GM18868 (cell line): ENCODE results near the gene WDR27.

Experiments
- ATAC-seq: cut with Tn5 transposase; IDR thresholded peaks from one replicate; pipeline ENCODE4 v1.9.1; 2021; ENCODE audit warnings: mild to moderate bottlenecking, moderate library complexity; ENCODE audit not compliant: unreplicated experiment

WDR27 gene

GRCh38 chr6:169641461-169642085 is 60.3 kb downstream of the WDR27 start:
- no peak for ATAC-seq

GRCh38 chr6:169640983-169641382 is 60.8 kb downstream of the WDR27 start:
- ATAC-seq = no peak

- no peak for ATAC-seq
Observed at GRCh38 chr6:169640351-169640852, 61.4 kb downstream of the WDR27 start.

GRCh38 chr6:169639653-169640278 is 62.1 kb downstream of the WDR27 start:
- no peak for ATAC-seq

- ATAC-seq = no peak
Observed at GRCh38 chr6:169638915-169639314, 62.9 kb downstream of the WDR27 start.

- no peak for ATAC-seq
Observed at GRCh38 chr6:169638388-169638787, 63.4 kb downstream of the WDR27 start.

- ATAC-seq = no peak
Observed at GRCh38 chr6:169635345-169635744, 66.5 kb downstream of the WDR27 start.

GRCh38 chr6:169632841-169633240 is 69.0 kb downstream of the WDR27 start:
- ATAC-seq = no peak

GRCh38 chr6:169629256-169629655 is 72.6 kb downstream of the WDR27 start:
- ATAC-seq = no peak

- no peak for ATAC-seq
Observed at GRCh38 chr6:169627736-169628607, 73.9 kb downstream of the WDR27 start.

- ATAC-seq = no peak
Observed at GRCh38 chr6:169626649-169627048, 75.2 kb downstream of the WDR27 start.

GRCh38 chr6:169626169-169626568 is 75.7 kb downstream of the WDR27 start:
- ATAC-seq = no peak

- ATAC-seq = no peak
Observed at GRCh38 chr6:169625376-169625775, 76.5 kb downstream of the WDR27 start.

- ATAC-seq = no peak
Observed at GRCh38 chr6:169624785-169625184, 77.0 kb downstream of the WDR27 start.

GRCh38 chr6:169623975-169624374 is 77.9 kb downstream of the WDR27 start:
- ATAC-seq = no peak

GRCh38 chr6:169623343-169623742 is 78.5 kb downstream of the WDR27 start:
- ATAC-seq = no peak

GRCh38 chr6:169622618-169623017 is 79.2 kb downstream of the WDR27 start:
- ATAC-seq = no peak

GRCh38 chr6:169621311-169621710 is 80.5 kb downstream of the WDR27 start:
- no peak for ATAC-seq

GRCh38 chr6:169620171-169621130 is 81.4 kb downstream of the WDR27 start:
- no peak for ATAC-seq

GRCh38 chr6:169619650-169620049 is 82.2 kb downstream of the WDR27 start:
- ATAC-seq = no peak
